GM21381 (cell line): ENCODE results near the gene RASGEF1B.

Experiments used
- ATAC-seq: cut with Tn5 transposase; IDR thresholded peaks from one replicate; pipeline ENCODE4 v1.9.1; 2021; ENCODE audit warnings: mild to moderate bottlenecking, moderate library complexity; ENCODE audit not compliant: unreplicated experiment

The RASGEF1B gene

GRCh38 chr4:81466841-81467671 is 4.7 kb downstream of the RASGEF1B start:
- ATAC-seq = no peak

- ATAC-seq = no peak
These were observed 6.0 kb downstream of the RASGEF1B start for GRCh38 chr4:81465406-81466340.

- ATAC-seq = no peak
These were observed 10.9 kb downstream of the RASGEF1B start for GRCh38 chr4:81460834-81461233.

- ATAC-seq = no peak
These were observed 11.5 kb downstream of the RASGEF1B start for GRCh38 chr4:81460191-81460701.

GRCh38 chr4:81459228-81459627 is 12.5 kb downstream of the RASGEF1B start:
- no peak for ATAC-seq

- no peak for ATAC-seq
These were observed 13.7 kb downstream of the RASGEF1B start for GRCh38 chr4:81457921-81458520.

- no peak for ATAC-seq
These were observed 14.4 kb downstream of the RASGEF1B start for GRCh38 chr4:81457345-81457744.

GRCh38 chr4:81455897-81456296 is 15.8 kb downstream of the RASGEF1B start:
- ATAC-seq = no peak

- ATAC-seq = no peak
These were observed 16.8 kb downstream of the RASGEF1B start for GRCh38 chr4:81454948-81455347.

- no peak for ATAC-seq
These were observed 17.2 kb downstream of the RASGEF1B start for GRCh38 chr4:81454499-81454898.

- no peak for ATAC-seq
These were observed 18.7 kb downstream of the RASGEF1B start for GRCh38 chr4:81453024-81453423.

GRCh38 chr4:81452452-81453006 is 19.2 kb downstream of the RASGEF1B start:
- no peak for ATAC-seq

GRCh38 chr4:81449015-81449414 is 22.7 kb downstream of the RASGEF1B start:
- ATAC-seq = no peak

- ATAC-seq = no peak
These were observed 24.0 kb downstream of the RASGEF1B start for GRCh38 chr4:81447566-81448229.

- ATAC-seq = no peak
These were observed 25.1 kb downstream of the RASGEF1B start for GRCh38 chr4:81446634-81447033.

GRCh38 chr4:81445196-81445595 is 26.5 kb downstream of the RASGEF1B start:
- ATAC-seq = no peak

- no peak for ATAC-seq
These were observed 29.1 kb downstream of the RASGEF1B start for GRCh38 chr4:81442484-81443085.

GRCh38 chr4:81440949-81441348 is 30.8 kb downstream of the RASGEF1B start:
- no peak for ATAC-seq

GRCh38 chr4:81436941-81437574 is 34.6 kb downstream of the RASGEF1B start:
- no peak for ATAC-seq
